Measurements from ENCODE around the gene MRPS18B. TPM values are rescaled to one million over a fixed set of nuclear protein-coding genes. Genes with fewer than 3 reads are reported as not detected.

Gene MRPS18B
- total and polyA plus RNA-seq, 2 of the 4 experiments (the other 2 are of a cell fraction), result 51.2 to 82.3 TPM

GRCh38 chr6:30614843-30615218 is 2.8 kb upstream of the MRPS18B start:
- Histone ChIP-seq H4K91ac (ENCODE audit: insufficient read depth, low read depth, low read length) (no peak overlapping the region), H2AK5ac (ENCODE audit: low read depth, low read length) (no peak overlapping the region), H3K23ac (ENCODE audit: low read depth, low read length) (no peak overlapping the region; the same call in 1 of the 2 replicates), H3K27ac (ENCODE audit: insufficient read depth, low read length) (peak overlapping the region; percentile 50; the same call in 1 of the 2 replicates), H2BK120ac (ENCODE audit: low read depth, low read length) (no peak overlapping the region), H4K8ac (ENCODE audit: low read depth in 2 of 2, low read length in 2 of 2) (peak overlapping the region in 1 of 2 experiments; percentile 55; a peak in 1 of 4 replicates), H3K9ac (ENCODE audit: low read depth, low read length) (peak overlapping the region; percentile 76; the same call in 1 of the 2 replicates), H3K4me2 (ENCODE audit: low read depth, low read length) (peak overlapping the region; percentile 89), H2BK5ac (ENCODE audit: low read depth, low read length, poor library complexity, severe bottlenecking) (peak overlapping the region; percentile 92), H3K27me3 (ENCODE audit: control insufficient read depth, insufficient read depth, low read length) (no peaks in the 10 kb centered on the region), H3K18ac (ENCODE audit: low read depth, low read length) (no peak overlapping the region), H3K9me1 (ENCODE audit: insufficient read depth, low read length) (peaks cover 10% of the 10 kb centered on the region), H3K4me1 (ENCODE audit: control insufficient read depth, insufficient read depth, low read length) (peaks cover 8% of the 10 kb centered on the region), H3K14ac (replicated peaks; ENCODE audit: low read depth, low read length) (peak overlapping the region; percentile 93; the same call in 1 of the 2 replicates), H3K56ac (ENCODE audit: extremely low read depth, insufficient read depth, low read length) (peak overlapping the region; percentile 69; the same call in 1 of the 2 replicates), H4K20me1 (ENCODE audit: insufficient read depth, low read length) (peaks cover 50% of the 10 kb centered on the region), H3K4ac (ENCODE audit: low read depth, low read length) (peak overlapping the region; percentile 71; the same call in 1 of the 2 replicates), H2AFZ (replicated peaks; ENCODE audit: low read length, poor library complexity) (no peak overlapping the region), H3K36me3 (ENCODE audit: control insufficient read depth, insufficient read depth, low read length) (peaks cover 19% of the 10 kb centered on the region), H3K79me1 (ENCODE audit: low read depth in 1 of 2, low read length in 2 of 2) (peaks cover 36 to 66% of the 10 kb centered on the region in 2 experiments), H2BK20ac (ENCODE audit: low read depth, low read length) (no peak overlapping the region), H4K5ac (ENCODE audit: low read depth, low read length) (no peak overlapping the region), H3K9me3 (ENCODE audit: control insufficient read depth, insufficient read depth, low read length) (no peaks in the 10 kb centered on the region), H3K4me3 (ENCODE audit: insufficient read depth, low read depth, low read length) (peak overlapping the region; percentile 26; the same call in 1 of the 2 replicates), H2AK9ac (replicated peaks; ENCODE audit: low read depth, low read length, poor library complexity) (no peak overlapping the region), H2BK15ac (ENCODE audit: low read depth, low read length) (no peak overlapping the region)
- WGBS, 2 experiments (ENCODE audit: extremely low coverage in 2 of 2, insufficient read length in 1 of 2), result no CpG with 5 or more reads among the region's 6 CpGs
- POLR2A ChIA-PET (ENCODE audit: unreplicated experiment), result interaction anchor here (0.5 to 1.3 kb wide), 14 partner anchors 10 to 1465 kb away, joined by 3 to 23 read pairs (median 6); no protein-coding TSS in a partner anchor
- CTCF ChIA-PET, result interaction anchor here (0.7 kb wide), 1 partner anchor 472 kb away, joined by 5 read pairs; no protein-coding TSS in a partner anchor
- no TSS peak for BruUV-seq (replicated peaks)
- dilution Hi-C loops (cut with HindIII; ENCODE audit: low sequenced_read_pairs, unreplicated experiment), result no loop called here
- TF ChIP-seq RAD21 (IDR thresholded peaks at IDR 0.05; ENCODE audit: low read length), result no peak
- peak; percentile 55; the same call in 1 of the 2 replicates for TF ChIP-seq RFX5 (IDR thresholded peaks at IDR 0.05; ENCODE audit: low read depth, low read length)
- no peak for TF ChIP-seq MAFK (IDR thresholded peaks at IDR 0.05; ENCODE audit: low read depth, low read length)
- TF ChIP-seq MAZ (IDR thresholded peaks at IDR 0.05; ENCODE audit: borderline replicate concordance, low read depth, low read length), result peak; percentile 49; the same call in 1 of the 2 replicates
- TF ChIP-seq RCOR1 (IDR thresholded peaks at IDR 0.05; ENCODE audit: insufficient replicate concordance, low read length), result no peak
- peak; percentile 93 for TF ChIP-seq CEBPB (IDR thresholded peaks at IDR 0.05; ENCODE audit: low read depth, low read length)
- intact Hi-C loops (cut with micrococcal nuclease), result no loop called here
- DNase-seq, result peak; percentile 98
- in situ Hi-C loops (cut with MboI; ENCODE audit: low sequenced_read_pairs), result no loop called here
- ATAC-seq (ENCODE audit: low read depth), result peak; percentile 53

All from IMR-90 (cell line).